ENCODE data around the gene CUBN. TPM values are rescaled to one million over a fixed set of nuclear protein-coding genes. Genes with fewer than 3 reads are reported as not detected.

Gene CUBN
- total and polyA plus RNA-seq, 2 of the 13 experiments (the other 11 are each of a cell fraction or from before 2014, with no cell fraction given) = 0.27 to 0.32 TPM

- no peak for TF ChIP-seq HINFP (CRISPR knock-in tag; IDR thresholded peaks at IDR 0.05; ENCODE audit: low read depth)
- TF ChIP-seq TRIM22 (IDR thresholded peaks at IDR 0.05) = no peak
- no peak for TF ChIP-seq CBX5 (CRISPR knock-in tag; IDR thresholded peaks at IDR 0.05; ENCODE audit: borderline replicate concordance)
- TF ChIP-seq ZNF431 (CRISPR knock-in tag; IDR thresholded peaks at IDR 0.05; ENCODE audit: borderline replicate concordance, low read depth) = no peak
These were observed 265.8 kb downstream of the CUBN start (continued) for GRCh38 chr10:16863766-16864165.

DNA sequence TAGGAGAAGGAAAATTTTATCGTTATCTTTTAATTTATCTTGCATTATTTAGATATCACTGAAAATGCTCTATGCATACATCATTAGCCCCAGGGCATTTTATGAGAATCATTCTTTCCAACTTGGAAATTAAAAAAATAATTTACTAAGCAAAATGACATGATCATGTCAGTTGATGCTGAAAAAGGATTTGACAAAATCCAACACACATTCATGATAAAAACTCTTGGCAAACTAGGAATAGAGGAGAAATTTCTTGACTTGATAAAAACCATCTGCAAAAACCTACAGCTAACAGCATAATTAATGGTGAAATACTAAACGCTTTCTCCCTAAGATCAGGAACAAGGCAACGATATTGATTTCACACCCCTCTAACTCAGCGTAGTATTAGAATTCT is 272.2 kb downstream of the CUBN start:
- Histone ChIP-seq H3K27ac (ENCODE audit: extremely low read length, insufficient read depth, low read length) (no peak overlapping the region), H3K4me1 (ENCODE audit: insufficient read depth, low read length) (no peaks in the 10 kb centered on the region), H3K4me3 (replicated peaks in 1 of 3; ENCODE audit: insufficient read depth in 1 of 3, low read depth in 2 of 3, low read length in 3 of 3) (no peak overlapping the region), H3K27me3 (ENCODE audit: control insufficient read depth in 1 of 2, insufficient read depth in 2 of 2, low read length in 2 of 2) (no peaks in the 10 kb centered on the region), H3K9me3 (ENCODE audit: low read length) (no peaks in the 10 kb centered on the region), H4K20me1 (ENCODE audit: insufficient read depth, low read length) (no peaks in the 10 kb centered on the region), H2AFZ (ENCODE audit: low read length) (no peak overlapping the region), H3K4me2 (ENCODE audit: low read depth, low read length) (no peak overlapping the region), H3K36me3 (replicated peaks in 1 of 2; ENCODE audit: control insufficient read depth in 1 of 2, insufficient read depth in 2 of 2, low read length in 2 of 2) (no peaks in the 10 kb centered on the region), H3K79me2 (ENCODE audit: insufficient read depth, low read length) (no peaks in the 10 kb centered on the region), H3K9ac (ENCODE audit: insufficient read depth, low read depth, low read length) (no peak overlapping the region)
- DNase-seq (ENCODE audit: low spot score) = no peak
- intact Hi-C loops (cut with micrococcal nuclease; ENCODE audit: unreplicated experiment) (no loop called here), in situ Hi-C loops (cut with HindIII; ENCODE audit: extremely low pct_ligation_motif_present, low pct_unique_long_range_greater_than_20kb) (no loop called here)
- ATAC-seq = no peak
- POLR2A ChIA-PET = no interaction called here
- no TSS peak for BruUV-seq (replicated peaks)
- no peak for FAIRE-seq
- CTCF ChIA-PET (ENCODE audit: low intra/inter-chr PET ratio, low total read pairs) = no interaction called here
- 71% methylated on average over 4 of the region's 4 CpGs for WGBS (ENCODE audit: low lambda C conversion rate)
- TF ChIP-seq SIX4 (CRISPR knock-in tag; IDR thresholded peaks at IDR 0.05) (no peak), GRHL1 (CRISPR knock-in tag; conservative IDR thresholded peaks at IDR 0.05) (no peak), SSRP1 (CRISPR knock-in tag; IDR thresholded peaks at IDR 0.05) (no peak), ZSCAN9 (CRISPR knock-in tag; IDR thresholded peaks at IDR 0.05; ENCODE audit: borderline replicate concordance) (no peak), PBX2 (CRISPR knock-in tag; IDR thresholded peaks at IDR 0.05) (no peak), ZNF230 (CRISPR knock-in tag; IDR thresholded peaks at IDR 0.05) (no peak), GTF2F1 (IDR thresholded peaks at IDR 0.05; ENCODE audit: low read length) (no peak)
